HG02981 (cell line): Measurements from ENCODE around the gene AURKB.
"Not testable (repeated sequence)": the region's sequence is repeated elsewhere in the genome, so short reads cannot be mapped to it uniquely, and the experiment has no call there.

Experiments
- ATAC-seq: cut with Tn5 transposase; IDR thresholded peaks from one replicate; pipeline ENCODE4 v1.9.1; 2021; ENCODE audit warnings: mild to moderate bottlenecking, moderate library complexity; ENCODE audit not compliant: unreplicated experiment

AURKB gene

DNA sequence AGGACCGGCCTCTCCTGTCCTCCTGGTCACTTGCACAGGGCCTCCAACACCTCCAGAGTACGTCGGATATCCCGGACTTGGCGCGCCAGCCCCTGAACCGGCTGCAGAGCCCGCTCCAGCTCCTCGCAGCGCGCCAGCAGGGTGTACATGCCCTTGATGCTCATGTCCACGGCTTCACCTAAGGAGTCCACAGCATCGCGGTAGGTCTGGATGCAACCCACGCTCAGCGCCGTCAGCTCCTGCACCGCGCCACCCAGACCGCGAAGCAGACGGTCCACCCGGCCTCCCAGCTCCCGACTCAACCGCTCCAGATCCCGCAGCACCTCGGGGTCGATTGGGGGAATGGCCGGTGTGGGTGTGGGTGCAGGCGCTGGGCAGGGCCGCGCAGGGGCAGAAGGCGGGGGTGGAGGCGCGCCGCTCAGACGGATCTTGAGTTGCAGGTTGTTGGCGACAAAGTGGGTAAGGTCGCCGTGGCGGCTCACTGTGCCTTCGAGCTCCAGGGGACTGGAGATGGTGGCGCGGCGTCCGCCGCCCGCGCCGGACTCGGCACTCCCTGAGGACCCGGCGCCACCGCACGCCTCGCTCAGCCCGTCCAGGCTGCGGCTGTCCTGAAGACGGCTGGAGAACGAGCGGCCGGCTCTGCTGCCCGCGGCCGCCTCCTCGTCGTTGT lies 21.2 kb downstream of the AURKB start:
- ATAC-seq: no peak

- ATAC-seq: no peak
These were observed 22.0 kb downstream of the AURKB start for GRCh38 chr17:8188263-8188839.

- no peak for ATAC-seq
These were observed 22.7 kb downstream of the AURKB start for GRCh38 chr17:8187517-8188262.

DNA sequence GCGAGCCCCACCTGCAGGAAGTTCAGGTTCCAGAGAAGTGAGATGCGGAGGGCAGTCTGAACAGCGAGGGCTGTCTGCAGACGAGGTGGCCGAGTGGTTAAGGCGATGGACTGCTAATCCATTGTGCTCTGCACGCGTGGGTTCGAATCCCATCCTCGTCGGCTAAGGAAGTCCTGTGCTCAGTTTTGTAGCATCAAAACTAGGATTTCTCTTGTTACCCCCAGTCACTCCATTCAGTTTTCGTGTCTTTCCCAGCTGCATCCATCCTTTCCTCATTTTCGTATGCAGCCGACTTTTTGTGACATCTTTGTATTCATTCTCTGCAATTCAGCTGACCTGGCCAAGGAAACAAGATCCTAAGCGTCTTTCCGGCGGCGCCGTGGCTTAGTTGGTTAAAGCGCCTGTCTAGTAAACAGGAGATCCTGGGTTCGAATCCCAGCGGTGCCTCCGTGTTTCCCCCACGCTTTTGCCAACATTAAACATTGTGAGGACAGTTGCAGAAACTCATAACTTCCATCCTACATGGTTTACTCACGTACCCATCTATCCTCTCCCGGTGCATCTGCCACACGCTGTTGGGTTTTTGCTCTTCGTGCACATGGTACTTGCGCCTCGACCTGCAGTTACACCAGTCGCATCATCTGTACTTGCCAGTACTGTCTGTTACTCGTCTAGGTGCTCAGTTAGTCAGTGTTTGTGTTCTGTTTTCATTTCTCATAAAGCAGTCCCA lies 23.4 kb downstream of the AURKB start:
- no peak for ATAC-seq

- ATAC-seq: no peak
These were observed 24.0 kb downstream of the AURKB start for GRCh38 chr17:8186446-8186786.

GRCh38 chr17:8185582-8186445 lies 24.6 kb downstream of the AURKB start:
- ATAC-seq: no peak

DNA sequence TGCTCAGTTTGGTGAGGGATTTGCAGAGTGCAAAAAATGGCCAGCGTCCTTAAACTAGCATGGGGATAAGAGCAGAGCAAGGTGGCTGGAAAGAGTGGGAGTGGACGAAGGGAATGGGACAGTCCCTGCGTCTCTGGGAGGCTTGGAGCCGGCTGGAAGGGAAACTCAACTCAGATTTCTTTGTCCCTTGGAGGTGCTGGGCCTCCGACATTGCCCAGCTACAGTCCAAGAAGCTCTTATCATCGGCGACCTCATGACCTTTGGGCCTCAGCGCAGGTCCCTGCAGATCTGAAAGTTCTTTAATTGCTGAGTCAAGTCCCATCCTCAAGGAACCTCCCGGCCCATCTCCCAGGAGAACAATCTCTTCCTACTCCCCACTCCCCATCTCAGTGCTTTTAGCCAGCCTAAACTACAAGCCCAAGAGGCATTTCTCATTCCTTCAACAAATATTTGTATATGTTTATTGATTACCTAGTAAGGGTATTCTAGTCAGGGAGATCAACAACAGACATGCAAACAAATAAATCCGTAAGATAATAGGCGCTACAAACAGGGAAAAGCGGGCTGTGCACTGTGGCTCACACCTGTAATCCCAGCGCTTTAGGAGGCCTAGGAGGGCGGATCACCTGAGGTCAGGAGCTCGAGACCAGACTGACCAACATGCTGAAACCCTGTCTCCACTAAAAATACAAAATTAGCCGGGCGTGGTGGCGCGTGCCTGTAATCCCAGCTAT lies 33.2 kb downstream of the AURKB start:
- ATAC-seq: no peak

- ATAC-seq: no peak
These were observed 34.0 kb downstream of the AURKB start, which contains the start of gene TMEM107 for GRCh38 chr17:8176197-8176940. TMEM107 (minus strand) TSS chr17:8176380; CDS start chr17:8176286, 94 bp downstream.

DNA sequence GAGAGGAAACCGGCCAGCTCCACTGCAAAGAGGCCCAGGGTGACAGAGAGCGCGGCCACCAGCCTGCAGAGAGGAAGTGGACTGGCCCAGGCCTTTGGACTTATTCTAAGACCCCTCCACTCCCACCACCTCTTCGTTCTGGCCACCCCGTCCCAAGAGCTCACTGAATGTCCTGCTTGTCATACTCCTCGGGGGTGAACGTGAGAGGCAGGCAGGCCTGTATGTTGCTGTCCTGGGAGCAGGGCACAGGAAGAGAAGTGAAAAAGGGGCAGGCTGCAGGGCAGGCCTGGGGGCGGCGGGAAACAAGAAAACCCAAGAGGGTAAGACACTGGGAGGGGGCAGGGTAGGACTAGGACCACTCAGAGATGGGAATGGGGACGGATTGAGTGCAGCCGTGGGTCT lies 34.6 kb downstream of the AURKB start:
- no peak for ATAC-seq

DNA sequence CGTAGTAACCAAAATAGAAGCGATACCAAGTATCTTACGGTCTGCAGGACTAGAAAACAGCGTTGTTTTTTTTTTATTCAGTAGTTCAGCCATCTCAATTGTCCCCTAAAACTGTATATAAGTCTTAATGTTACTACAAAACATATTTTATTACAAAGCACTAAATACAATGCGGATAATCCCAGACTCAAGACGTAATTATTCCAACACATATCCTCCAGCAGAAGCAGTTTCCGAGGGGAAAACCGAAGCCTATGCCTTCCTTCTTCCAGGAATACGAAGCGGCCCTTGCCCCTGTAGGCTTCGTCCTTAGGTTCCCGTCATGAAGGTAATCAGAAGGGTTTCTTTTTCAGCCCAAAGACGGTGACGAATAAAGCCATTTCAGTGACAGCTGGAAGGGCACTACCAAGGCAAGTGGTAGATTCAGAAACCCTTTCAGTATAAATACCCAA lies 36.5 kb downstream of the AURKB start:
- no peak for ATAC-seq

DNA sequence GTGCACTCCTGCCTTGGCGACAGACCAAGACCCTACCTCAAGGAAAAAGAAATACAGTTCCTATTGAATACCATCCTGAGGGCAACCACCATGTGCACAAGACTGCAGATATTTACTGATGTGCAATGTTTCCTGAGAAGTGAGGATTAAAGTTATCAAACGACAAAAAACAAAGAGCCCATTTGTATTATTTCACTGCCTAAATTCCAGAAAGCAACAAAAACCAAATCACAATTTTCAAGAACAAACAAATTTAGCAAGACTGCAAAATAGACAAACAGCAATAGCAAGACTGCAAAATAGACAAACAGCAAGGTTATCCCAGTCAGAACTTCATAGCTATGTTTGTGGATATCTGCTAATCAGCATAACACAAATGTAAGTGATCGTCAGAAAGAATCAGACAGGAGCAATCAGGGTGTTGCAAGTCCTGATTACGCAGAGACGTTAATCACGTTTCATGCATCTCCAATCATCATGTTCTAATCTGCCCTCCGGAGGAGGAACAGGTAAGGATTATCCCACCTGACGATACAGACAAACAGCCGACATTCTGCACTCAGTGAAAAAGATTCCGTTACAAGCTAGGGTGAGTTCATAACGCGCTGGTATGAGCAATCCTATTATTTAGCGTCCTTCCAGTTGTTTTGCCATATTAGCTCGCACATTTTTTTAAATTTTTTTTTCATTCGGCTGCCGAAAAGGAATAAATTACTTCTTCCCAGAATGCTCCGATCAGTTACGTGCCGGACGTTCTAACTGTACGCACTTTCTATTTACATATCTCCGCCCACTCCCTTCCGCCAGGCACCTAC lies 37.1 kb downstream of the AURKB start:
- peak; percentile 65 for ATAC-seq

DNA sequence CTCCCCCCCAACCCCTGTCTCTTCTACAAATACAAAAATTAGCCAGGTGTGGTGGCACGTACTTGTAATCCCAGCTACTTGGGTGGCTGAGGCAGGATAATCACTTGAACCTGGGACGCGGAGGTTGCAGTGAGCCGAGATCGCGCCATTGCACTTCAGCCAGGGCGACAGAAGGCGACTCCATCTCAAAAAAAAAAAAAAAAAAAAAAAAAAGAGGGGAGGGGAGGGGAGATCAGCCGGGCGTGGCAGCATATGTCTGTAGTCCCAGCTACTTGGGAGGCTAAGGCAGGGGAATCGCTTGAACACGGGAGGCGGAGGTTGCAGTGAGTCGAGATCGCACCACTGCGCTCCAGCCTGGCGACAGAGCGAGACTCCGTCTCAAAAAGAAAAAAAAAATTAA lies 40.2 kb downstream of the AURKB start:
- ATAC-seq: not testable (repeated sequence)

DNA sequence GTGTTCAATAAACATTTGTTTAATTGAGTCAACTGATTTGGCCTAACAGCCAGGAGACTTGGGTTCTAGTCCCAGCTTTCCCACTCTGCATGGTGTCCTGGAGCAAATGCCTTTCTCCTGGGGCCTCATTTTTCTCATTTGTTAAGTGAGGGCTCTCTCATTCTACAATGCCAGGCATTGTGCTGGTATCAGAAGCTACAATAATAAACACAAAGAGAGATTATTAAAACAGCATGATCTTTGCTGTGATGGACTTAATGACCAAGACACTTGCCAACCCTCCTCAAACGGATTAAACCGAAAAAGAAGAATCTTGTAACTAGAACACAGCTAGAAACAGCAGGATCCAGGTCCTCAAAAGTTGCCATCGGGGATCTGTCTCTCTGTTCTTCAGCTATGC lies 42.8 kb downstream of the AURKB start:
- ATAC-seq: no peak

- no peak for ATAC-seq
These were observed 43.6 kb downstream of the AURKB start for GRCh38 chr17:8166731-8167130.

GRCh38 chr17:8164815-8165131 lies 45.6 kb downstream of the AURKB start:
- ATAC-seq: no peak

- ATAC-seq: no peak
These were observed 46.2 kb downstream of the AURKB start for GRCh38 chr17:8163978-8164814.
